G401.6 (cell line): ENCODE results near the gene ULK3.

ENCODE experiments used
- FAIRE-seq: peaks from 2 replicates; lab custom pipeline; 2012; peaks lifted over from hg19 to GRCh38; lab: Jason Lieb, UNC

The ULK3 gene

DNA sequence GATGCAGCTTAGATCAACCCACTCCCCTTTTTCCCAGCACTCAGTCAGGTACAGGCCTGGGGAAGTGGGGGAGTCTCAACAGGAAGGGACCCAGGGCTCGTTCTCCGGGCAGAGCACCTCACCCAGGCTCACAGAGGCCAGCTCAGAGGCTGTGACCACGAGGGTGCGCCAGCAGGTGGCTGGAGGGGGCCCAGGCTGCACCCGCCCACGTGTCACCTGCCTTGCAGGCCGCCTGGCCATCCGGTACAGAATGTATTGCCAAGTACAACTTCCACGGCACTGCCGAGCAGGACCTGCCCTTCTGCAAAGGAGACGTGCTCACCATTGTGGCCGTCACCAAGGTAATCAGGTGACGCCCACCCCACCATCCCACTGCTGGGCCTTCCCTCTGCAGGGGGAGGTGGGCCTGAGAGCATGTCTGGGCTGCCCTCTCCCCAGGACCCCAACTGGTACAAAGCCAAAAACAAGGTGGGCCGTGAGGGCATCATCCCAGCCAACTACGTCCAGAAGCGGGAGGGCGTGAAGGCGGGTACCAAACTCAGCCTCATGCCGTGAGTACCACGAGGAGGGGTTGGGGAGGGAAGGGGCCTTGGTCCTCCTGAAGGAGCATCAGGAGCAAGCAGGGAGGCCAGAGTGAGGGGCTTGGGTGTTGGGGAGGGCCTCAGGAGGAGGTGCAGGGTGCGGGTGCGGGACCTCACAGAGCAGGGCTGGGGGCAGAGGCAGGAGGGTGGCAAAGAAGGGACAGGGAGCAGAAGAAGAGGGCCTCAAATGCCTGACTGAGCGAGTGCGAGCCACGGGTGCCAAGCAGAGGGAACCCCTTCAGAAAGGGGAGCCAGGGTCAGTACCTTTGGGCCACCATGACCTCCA, 44.3 kb downstream of the ULK3 start:
- no peak for FAIRE-seq

DNA sequence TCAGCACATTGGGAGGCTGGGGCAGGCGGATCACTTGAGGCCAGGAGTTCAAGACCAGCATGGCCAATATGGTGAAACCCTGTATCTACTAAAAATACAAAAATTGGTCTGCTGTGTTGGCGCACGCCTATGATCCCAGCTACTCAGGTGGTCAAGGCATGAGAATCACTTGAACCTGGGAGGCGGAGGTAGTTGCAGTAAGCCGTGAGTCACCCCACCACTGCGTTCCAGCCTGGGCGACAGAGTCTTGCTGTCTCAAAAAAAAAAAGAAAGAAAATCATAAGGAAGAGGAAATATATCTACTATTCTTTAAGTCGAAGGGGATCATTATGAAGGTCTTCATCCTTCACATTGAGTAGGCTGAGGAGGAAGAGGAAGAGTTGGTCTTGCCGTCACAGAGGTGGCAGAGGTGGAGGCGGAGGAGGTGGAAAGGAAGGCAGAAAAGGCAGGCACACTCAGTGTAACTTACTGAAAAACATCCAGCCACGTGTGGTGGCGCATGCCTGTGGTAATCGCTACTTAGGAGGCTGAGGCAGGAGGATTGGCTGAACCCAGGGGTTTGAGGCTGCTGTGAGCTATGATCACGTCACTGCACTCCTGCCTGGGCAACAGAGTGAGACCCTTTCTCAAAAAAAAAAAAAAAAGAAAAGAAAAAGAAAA, 46.9 kb downstream of the ULK3 start:
- FAIRE-seq, result no peak

DNA sequence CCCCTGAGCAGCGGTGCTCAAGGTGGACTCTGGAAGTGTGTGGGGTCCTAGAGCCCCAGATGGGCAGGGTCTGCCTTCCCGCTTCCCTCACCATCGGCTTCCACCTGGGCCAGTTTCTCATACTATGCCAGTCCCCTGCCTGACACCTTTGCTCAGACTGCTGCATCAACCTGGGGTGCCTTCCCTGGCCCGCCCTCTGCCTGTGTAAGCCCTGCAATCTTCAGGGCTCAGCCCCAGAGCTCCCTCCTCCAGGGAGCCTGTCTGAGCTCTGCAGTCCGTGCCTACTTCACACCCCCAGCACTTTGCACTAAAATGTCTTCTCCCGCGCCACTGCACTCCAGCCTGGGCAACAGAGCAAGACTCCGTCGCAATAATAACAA, 48.0 kb downstream of the ULK3 start:
- no peak for FAIRE-seq

DNA sequence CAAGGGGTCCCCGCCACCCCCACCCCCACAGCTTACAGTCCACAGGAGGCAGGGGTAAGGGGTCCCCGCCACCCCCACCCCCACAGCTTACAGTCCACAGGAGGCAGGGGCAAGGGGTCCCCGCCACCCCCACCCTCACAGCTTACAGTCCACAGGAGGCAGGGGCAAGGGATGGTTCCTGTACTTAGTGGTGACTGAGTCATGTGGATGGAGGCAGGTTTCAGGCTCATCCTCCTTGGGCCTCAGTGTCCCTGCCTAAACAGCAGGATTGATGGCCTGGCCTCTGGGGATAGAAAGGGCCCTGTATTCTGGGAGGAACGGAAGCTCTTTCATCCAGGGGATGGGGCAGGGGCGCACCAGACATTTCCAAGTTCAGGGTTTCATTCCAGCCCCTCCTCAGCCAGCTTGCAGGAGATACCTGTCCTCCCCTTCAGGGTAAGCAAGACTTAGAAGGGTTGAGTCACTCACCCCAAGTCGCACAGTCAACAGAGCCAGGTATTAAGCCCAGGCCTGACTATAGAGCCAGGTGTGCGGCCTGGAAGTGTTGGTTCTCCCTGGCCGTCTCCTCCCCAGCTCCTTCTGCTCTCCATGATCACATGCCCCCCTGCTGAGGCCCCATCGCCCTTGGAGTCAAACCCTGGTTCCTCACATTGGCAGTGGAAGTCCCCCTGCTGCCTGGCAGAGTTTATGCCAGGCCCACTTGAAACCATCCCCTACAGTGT, 48.5 kb downstream of the ULK3 start:
- FAIRE-seq, result no peak

DNA sequence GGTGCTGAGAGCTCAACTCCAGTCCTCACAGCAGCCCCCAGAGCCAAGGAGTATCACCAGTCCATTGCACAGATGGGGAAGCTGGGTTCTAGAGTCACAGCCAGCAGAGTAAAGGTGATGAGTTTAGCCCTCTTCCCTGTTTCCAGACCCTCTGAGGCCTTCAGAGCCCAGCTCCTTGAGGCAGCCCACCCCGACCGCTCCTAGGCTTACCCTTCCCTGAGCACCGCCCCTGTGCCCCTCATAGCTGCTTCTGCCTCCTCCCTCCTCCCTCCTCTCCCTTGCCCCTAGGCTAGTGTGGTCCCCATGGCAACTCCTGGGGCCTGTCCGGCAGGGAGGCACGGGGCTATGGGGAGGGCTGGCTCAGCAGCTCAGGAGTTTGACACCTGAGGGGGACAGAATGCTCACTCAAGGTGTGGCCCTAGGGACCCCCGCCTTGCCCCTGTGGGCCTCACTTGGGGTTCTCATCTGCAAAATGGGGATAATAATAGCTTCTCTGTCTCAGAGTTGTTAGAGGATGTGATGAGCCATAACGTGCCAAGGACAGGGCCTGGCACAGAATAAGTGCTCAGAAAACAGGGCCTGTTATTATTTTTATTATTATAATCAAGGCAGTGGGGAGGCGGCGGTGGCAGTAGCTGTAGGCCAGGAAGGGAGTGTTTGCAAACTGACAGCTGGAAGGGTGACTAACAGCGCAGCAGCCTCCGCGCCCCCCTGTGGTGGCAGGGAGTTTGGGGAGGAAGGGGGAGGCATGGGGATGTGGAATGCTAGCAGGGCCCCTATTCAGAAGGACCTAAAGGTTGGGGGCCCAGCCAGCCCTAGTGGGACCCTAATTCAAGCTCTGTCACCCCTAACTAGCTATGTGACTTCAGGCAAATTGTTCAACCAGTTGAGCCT, 49.6 kb downstream of the ULK3 start:
- FAIRE-seq, result no peak

DNA sequence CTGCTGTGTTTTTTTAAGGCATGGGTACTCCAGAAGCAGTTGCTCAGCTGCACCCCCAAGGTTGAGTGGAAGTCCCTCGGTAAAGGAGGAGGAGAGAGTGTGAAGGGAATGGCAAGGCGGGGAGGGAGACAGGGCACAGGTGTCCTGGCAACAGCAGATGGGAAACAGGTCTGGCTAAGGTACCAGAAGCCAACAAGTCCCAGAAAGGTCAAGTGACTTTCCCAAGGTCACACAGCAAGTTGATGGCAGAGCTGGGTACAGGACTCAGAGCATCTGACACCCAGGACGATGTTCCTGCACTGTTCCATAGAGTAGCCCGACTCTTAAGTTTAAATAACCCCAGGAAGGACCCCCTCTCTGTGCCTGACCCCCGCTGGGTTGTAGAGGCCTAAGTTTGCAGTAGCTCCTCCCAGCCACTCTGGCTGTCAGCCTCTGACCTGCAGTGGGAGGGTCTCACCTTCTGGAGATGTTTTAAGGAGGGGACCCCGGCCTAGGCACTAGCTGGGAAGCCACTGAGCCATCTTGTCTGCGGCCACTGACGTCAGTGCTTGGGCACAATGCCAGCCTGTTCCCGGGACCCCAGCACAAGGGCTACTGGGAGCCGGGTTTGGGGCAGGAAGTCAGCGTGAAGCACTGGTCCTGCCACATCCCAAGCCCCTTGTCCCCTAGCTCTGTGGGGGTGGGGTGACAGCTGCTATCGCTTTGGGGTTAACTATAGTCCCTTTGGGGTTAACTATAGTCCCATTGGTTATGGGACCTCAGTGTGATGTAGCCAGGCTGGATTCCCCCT, 50.5 kb downstream of the ULK3 start:
- FAIRE-seq, result no peak

DNA sequence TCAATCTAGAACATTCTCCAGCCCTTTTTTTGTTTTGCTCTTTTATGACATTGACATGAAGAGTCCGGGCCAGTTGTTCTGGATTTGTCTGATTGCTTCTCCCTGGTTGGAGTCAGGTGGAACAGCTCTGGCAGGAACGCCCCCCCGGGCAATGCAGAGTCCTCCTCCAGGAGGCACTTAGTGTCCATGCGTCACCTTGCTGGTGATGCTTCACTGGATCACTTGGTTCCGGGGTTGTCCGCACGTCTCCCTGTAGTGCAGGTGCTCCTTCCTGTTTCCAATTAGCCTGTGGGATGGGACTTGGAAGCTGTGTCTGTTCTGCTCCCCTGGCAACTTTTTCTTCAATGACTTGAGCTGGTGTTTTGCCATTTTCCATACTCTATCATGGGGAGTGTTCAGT, 51.3 kb downstream of the ULK3 start:
- no peak for FAIRE-seq

DNA sequence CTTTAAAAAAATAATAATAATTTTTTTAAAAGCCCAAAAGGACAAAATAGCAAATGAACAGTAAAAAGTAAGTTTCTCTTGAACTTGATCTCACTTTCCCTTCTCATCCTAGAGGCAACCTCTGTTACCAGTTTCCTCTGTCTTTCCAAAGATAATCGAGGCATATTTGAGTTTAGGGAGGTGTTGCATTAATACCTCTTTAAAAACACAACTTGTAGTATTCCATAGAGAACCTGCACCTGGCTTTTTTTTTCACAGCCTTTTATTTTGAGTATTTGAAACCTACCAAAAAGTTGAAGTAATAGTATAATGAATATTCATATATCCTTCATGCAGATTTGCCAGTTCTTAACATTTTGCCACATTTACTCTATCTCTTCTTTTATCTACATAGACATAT, 51.9 kb downstream of the ULK3 start:
- no peak for FAIRE-seq

DNA sequence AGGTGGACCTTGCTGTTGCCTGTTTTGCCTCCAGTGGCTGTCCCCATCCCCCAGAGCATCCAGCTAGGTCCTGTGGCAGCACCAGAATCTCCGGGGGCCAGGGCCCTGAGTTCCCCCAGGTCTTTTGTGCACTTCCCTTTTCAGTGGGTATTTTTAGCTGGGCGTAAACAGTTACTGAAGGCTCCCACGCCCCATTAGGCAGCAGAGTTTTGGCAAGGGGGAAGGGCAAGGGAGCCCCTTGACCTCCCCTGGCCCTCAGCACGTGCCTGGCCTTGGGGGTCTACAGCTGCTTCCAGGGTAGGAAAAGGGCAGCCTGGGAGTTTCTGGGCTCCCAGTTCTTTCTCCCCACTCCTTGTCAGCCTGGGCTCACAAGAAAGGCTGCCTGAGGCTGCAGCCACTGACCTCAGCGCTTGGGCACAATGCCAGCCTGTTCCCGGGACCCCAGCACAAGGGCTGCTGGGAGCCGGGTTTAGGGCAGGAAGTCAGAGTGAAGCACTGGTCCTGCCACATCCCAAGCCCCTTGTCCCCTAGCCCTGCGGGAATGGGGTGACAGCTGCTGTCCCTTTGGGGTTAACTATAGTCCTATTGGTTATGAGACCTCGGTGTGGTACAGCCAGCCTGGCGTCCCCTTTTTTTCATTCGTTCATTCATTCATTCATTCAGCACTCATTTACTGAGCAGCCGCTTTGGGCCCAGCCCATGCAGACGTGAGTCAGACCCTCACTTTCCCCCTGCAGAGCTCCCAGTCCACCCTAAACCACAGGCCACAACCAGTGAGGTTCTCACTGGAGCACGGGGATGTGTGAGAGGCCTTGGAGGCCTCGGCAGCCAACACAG, 52.7 kb downstream of the ULK3 start:
- FAIRE-seq, result no peak

DNA sequence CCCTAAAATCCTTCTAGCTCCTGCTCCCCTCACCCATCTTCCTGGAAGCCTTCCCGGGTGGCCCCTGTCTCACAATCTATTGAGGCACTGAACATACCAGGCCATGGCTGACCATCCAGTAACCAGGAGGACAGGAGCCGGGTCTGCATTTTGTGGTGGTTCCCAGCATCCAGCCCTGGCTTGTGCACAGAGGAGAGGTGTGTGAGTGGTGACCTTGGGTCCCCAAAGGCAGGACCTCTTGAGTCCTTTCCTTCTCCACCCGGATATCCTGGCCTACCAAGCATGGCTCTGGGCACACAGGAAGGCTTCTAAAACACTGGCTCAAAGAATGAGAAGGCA, 53.2 kb downstream of the ULK3 start:
- FAIRE-seq, result no peak

DNA sequence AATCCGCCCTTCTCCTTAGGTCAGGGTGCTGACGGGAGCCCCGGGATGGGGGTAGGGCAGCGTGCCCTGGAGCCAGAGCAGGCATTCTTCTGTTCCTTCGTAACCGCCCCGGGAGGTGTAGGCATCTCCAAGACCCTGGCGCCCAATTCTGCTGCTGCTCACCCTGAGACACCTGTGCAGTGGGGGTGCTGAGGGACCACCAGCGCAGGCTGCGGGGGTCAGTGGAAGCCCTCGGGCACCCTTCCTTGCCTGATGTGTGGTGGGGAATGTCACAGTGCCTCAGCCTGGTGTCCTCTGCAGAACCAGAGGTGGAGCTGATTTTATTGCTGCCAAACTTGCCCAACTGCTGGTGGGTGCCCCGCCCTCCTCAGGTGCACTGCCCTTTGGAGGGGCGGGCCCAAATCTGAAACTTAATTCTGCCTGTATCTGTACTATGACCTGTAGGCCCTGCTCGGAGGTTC, 53.8 kb downstream of the ULK3 start:
- no peak for FAIRE-seq

DNA sequence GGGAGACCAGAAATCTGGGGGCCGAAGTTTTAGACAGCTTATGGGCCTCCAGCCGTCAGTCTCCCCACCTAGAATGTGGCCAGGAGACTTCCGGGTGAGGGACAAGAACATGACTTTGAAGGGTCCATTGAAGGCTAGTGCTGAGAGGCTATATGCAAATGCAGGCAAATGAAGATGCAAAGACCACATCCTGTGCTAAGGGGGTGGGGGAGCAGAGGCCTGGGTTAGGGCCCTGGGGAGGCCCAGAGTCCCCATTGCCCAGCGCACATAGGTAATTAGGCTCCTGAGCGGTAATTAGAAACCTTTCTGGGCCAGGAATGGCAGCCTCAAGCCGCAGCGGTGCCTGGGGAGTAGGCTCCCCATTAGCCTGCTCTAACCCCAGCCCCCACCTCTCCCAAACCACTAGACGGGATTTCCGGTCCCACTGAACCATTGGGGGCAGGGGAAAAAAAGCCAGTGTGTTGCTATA, 54.2 kb downstream of the ULK3 start:
- no peak for FAIRE-seq

DNA sequence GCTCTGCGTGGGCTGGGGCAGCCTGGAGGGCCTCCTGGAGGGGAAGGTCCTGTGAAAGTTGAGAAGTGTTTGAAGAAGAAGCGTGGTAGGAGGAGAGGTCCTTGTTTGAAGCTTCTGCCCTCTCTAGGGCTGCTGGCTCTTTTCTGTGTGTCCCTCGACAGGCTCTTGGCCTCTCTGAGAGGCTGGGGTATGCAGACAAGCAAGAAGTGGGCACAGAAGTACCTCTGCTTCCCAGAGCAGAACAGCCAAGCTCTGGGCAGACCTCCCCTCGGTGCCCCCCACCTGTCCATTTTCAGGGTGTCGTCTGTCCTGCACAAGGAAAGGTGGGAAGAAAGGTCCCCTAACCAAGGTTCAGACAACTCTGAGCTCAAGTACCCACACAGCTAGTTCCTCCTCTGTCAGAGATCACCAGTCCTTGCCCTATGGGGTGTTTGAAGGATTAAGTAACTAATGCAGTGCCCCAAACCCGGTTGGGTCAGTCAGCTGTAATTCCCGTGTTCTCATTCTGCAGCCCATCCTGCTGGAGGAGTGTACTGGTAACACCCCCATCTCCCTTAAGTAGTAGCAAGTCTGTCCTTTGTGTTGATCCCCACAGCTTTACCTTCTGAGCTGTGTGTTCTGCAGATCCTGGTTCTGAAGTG, 54.8 kb downstream of the ULK3 start:
- FAIRE-seq, result no peak

DNA sequence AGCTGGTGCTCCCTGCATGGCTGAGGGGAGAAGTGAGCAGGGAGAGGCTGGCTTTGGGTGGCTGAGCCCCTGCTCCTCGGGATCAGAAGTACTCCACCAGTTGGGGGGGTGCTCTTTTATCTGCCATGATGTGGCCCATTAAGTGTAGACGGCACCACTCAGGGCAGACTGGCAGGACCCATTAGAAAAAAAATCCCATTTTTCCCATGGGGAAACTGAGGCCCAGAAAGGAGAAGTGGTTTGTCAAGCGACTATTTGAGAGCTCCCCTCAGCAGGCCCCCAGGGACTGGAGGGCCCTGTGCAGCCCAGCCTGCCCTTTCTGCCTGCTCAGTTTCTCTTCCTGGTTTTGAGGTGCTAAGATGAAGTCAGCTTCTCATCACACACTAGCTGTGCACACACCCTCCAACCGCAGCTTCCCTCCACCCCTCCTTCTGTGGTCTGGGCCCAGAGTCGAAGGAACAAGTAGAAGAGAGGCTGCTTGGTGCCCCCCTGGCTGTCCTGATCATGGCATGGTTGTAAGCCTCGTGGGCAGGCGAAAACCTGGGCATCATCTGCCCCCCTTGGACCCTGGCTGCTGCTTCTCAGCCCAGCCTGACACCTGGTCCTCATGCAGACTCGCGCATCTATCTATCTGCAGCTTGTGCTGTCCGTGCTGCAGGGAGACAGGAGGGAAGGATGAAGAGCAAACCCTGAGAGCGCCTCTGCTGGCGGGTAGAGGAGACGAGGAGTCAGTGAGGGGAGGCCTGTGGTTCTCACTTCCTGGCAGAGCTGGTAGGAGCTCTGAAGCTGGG, 55.5 kb downstream of the ULK3 start:
- no peak for FAIRE-seq

DNA sequence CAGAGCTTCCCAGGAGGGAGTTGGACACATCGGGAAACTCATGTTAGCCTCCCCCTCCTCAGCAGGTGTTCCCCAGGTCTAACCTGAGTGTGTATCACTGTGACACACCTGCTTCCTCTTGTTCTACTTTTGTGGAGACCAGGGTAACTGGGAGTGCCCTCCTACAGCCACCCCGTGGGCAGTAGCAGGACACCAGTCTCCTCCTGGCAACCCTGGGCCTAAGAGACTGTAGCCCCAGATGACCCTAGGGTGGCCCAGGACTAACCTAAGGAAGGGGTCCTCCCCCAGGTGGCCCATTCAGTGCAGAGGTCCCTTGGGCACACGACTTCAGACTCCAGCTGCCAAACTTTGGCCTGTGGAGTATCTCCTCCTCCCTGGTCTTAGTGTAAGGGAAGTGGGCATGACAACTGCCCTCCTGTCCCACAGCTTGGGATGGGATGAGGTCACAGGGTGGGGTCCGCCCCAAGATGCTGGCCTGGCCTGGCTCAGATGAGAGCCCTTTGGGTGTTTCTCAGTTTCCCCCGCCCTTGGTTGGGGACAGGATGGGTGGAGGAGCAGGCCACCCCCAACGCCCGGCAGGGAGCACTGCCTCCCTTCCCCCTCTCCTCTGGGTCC, 56.3 kb downstream of the ULK3 start:
- no peak for FAIRE-seq
